ENCODE results near the gene DCP1B.

- TF ChIP-seq CTCF (IDR thresholded peaks at IDR 0.05) (no peak), POLR2A (IDR thresholded peaks at IDR 0.05) (no peak)
Measured at GRCh38 chr12:2013086-2013485, 8.8 kb upstream of the DCP1B start.
